Skeletal muscle cell (primary cell): ENCODE measurements around the gene AKR7A3.
"Not testable (repeated sequence)": the region's sequence is repeated elsewhere in the genome, so short reads cannot be mapped to it uniquely, and the experiment has no call there.

Source experiments
- DNase-seq: peaks from one replicate; pipeline ENCODE4 v3.0.0-alpha.2; 2010; ENCODE audit warnings: low read depth
- H3K4me3 ChIP-seq: 2 replicates; pipeline ENCODE4 v1.5.1; 2011; ENCODE audit warnings: low read depth, mild to moderate bottlenecking, control low read depth, low read length, moderate library complexity

Gene AKR7A3

DNA sequence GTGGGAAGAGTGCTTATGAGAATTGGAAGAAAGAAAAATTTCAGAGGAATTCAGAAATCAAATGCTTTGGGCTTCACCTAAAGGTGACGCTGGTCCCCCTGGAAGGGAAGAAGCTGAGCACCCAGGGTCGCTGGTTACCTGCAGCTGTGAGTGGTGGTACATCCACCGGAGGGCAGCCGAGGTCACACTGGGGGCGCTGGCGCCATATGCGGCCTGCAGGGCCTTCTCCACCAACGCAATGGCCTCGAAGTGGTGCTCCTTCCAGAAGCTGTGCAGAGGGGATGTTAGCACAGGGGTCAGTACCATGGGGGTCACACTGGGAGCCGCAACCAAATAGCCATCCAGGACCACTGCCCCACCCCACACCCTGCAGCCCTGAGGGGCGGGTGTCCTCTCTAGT is 17.3 kb upstream of the AKR7A3 start:
- H3K4me3 ChIP-seq, result no peak overlapping the region
- DNase-seq, result no peak

DNA sequence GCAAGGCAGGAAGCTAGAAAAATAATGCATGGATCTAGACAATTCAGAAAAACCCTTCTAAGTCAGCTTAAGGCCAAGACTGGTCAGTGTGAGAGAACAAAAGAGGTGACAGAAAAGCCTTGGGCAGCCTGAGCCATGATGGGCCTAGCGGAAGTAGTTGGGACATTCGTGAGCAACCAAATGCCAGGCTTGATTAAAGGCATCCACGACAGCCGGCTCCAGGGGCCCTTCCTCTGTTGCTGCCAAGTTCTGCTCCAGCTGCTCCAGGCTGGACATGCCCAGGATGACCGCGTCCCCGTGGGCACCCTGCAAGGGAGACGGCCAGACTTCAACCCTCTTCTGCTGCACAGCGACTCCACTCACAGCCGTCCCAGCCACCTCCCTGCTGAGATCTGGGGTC is 15.5 kb upstream of the AKR7A3 start:
- not testable (repeated sequence) for DNase-seq, H3K4me3 ChIP-seq

DNA sequence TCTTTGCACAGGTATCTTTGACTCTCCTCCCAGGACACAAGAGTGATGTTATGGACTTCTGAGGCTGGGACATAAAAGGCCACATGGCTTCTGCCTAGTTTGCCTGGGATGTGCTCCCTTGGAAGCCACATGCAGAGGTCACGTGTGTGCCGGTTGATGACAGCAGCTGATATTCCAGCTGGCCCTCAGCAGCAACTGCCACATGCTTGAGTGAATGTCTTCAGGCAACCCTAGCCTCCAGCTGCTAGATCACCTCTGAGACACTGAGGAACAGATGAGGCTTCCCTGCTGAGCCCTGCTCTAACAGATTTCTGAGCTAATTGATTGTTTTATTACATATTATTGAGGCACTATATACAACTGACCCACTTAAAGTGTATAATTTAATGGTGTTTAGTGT is 11.6 kb upstream of the AKR7A3 start:
- no peak overlapping the region for H3K4me3 ChIP-seq
- no peak for DNase-seq

DNA sequence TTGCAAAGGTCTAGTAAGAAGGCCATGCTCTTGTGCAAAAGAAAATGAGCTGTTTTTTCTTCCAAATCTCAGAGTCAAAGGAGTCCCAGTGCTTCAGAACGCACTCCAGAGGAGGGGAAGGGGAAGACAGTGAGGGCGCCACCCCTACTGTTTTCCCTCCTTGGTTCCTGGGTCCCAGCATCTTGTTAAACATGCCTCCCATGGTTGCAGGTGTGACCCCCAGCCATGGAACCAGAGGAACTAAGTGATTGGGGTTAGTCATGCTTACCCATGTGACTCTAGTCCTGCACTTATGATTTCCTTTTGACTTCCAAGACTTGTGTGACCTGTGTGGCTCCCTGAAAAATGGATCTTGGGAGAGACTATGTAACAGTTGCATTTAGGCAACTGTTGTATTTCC is 6.1 kb upstream of the AKR7A3 start:
- H3K4me3 ChIP-seq, result no peak overlapping the region
- no peak for DNase-seq

DNA sequence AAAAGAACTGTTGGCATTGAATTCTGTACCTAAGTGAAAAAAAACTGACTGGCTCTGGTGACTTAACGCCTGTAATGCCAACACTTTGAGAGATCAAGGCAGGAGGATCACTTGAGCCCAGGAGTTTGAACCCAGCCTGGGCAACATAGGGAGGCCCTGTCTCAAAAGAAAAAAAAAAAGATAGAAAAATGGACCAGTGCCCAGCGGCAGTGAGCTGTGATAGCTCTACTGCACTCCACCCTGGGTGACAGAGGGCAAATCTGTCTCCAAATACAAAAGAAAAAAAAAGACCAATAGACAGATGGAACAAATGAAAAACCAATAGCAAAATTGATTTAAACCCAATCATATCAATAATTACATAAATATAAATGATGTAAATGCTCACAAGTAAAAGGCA is 674 bp upstream of the AKR7A3 start:
- DNase-seq, result no peak
- H3K4me3 ChIP-seq, result no peak overlapping the region

DNA sequence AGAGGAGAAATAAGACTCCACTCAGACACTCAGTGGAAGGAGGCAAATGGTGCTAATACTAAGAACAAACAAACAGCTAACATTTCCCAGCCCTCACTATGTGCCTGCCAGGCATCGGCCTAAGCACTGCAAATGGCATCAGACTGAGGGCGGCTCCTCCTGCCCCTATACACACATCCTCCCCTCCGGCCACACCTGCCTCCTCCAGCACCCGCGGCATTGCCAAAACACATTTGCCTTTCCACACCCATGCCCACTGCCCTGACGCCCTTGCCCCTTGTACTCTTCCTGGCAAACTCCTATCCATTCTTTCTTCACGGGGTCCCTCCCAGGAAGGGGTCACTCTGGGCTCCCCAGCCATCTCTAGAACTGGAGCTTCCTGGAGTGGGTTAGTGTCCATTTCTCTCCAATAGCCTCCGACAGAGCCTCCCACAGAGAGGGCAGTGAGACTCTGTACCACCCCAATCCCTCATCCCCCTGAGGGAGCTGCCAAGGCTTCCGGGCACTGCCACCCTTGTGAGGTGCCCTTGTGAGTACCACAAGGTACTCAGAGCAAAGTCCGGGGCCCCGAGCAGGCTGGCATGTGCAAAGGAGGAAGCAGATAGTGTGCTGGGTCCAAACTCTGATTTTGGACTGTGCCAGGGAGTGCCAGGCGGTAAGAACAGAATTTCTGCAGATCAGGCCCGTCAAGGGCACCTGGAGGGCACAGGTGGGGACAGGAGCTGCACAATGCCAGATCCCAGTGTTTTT is 959 bp downstream of the AKR7A3 start:
- DNase-seq, result no peak
- no peak overlapping the region for H3K4me3 ChIP-seq

DNA sequence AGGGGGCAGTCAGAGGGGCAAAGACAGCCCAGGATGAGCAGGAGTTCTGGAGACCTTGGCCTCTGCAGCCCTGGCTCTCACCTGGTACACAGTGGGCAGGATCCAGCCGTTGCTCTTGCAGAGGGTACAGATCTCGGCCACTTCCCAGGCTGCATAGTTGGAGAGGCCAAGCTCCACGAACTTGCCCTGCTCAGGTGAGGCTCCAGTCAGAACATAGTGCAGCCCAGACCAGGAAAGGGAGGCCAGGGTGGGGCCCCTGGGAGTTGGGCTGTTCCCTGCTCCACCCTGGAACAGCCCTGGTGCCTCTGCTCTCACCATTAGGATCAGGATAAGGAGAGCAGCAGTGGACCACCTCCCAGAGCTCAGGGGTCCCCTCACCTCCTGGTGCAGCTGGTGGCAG is 2.8 kb downstream of the AKR7A3 start:
- DNase-seq, H3K4me3 ChIP-seq: not testable (repeated sequence)

DNA sequence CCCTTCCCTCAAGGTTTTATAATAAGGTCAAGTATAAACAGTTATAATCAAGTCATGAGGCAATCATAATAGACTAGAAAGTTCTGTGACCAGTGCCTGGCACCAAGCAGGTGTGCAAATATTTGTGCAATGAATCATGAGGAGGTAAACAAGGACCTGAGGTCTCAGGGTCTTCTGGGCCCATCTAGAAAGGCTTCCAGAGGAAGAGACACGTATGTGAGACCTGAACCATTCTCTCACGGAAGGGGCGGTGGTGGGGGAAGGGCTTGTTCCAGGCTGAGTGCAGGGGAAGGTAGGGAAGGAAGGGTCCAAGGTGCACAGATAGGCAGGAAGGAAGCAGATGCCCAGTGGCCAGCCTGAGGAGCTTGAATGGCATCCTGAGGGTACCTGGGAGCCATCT is 3.2 kb downstream of the AKR7A3 start:
- not testable (repeated sequence) for DNase-seq, H3K4me3 ChIP-seq

DNA sequence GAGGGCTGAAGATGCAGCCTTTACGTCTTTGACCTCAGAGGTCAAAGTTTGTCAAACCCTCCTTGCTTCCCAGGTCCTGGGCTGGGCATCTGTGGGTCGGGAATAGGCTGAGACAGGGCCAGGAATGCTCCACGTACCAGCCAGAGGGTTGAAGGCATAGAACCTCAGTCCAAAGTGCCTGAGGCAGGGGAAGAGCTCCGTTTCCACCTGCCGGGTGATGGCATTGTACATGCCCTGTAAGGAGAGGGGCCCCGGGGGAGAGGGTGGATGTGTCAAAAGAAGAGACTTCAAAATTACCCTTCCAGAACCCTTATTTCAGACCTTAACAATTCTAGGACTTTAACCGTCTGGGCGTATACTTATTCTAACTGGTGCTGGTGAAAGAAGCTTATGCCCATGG is 3.7 kb downstream of the AKR7A3 start:
- no peak overlapping the region for H3K4me3 ChIP-seq
- no peak for DNase-seq

DNA sequence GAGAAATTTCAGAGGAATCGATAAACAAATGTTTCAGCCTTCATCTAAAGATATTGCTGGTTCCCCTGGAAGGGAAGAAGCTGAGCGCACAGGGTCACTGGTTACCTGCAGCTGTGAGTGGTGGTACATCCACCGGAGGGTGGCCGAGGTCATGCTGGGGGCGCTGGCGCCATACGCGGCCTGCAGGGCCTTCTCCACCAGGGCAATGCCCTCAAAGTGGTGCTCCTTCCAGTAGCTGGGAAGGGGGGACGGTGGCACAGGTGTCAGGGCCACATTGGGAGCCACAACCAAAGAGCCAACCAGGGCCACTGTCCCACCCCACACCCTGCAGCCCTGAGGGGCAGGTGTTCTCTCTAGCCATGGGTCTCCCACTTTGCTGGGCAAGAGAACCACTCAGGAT is 4.7 kb downstream of the AKR7A3 start:
- no peak for DNase-seq
- H3K4me3 ChIP-seq, result no peak overlapping the region

DNA sequence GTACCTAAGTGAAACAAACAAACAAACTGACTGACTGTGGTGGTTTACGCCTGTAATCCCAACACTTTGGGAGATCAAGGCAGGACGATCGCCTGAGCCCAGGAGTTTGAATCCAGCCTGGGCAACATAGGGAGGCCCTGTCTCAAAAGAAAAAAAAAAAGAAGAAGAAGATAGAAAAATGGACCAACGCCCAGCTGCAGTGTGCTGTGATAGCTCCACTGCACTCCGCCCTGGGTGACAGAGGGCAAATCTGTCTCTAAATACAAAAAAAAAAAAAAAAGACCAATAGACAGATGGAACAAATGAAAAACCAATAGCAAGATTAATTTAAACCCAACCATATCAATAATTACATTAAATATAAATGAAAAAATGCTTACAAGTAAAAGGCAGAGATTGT is 13.9 kb downstream of the AKR7A3 start:
- H3K4me3 ChIP-seq, result no peak overlapping the region
- DNase-seq, result no peak

DNA sequence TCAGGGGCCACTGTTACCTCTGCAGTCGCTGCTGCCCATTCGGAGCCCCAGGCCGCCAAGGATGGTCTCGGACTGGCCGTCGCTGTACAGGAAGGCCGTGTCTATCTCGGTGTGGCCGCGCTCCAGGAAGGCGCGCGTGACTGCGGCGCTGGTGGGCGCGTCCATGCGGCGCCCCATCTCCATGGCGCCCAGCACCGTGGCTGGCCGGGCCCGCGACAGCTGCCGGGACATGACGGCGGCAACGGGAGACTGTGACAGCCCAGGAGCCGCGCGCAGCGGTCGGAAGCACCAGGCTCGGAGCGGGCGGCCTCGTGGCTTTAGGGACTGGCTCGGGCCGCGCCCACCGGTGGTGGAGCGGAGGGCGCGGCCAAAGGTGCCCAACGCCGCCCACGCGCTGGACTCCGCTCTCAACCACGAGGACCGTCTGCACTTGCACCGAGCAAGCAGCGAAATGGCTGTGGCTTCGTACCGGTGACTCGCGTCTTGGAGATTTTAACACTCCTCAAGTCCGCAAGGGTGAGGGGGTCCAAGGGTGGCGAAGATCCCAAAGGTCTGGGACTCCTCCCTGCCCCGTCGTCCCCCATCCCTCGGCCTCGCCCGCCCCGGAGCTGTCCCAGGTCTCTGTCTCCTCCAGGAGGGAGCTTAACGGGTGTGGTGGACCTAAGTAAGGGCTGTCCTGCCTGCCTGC is 14.6 kb downstream of the AKR7A3 start:
- DNase-seq, H3K4me3 ChIP-seq: not testable (repeated sequence)

DNA sequence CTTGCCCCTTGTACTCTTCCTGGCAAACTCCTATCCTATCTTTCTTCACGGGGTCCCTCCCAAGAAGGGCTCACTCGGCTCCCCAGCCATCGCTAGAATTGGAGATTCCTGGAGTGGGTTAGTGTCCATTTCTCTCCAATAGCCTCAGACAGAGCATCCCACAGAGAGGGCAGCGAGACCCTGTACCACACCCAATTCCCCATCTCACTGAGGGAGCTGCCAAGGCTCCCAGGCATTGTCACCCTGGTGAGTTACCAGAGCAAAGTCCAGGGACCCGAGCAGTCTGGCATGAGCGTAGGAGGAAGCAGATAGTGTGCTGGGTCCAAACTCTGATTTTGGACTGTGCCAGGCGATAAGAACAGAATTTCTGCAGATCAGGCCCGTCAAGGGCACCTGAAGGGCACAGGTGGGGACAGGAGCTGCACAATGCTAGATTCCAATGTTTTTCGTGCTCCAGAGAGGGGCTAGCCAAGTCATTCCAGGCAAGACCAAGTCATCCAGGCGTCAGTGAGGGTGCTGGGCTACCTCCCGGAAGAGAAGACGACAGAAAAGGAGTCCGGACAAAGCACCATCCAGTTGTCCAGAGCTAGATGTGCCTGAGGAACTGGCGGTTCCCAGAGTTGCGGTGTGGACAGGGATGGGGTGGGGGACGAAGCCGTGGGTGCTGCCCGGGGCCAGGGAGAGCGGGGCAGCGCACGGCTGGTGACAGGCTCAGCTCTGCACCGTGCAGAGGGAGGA is 15.3 kb downstream of the AKR7A3 start:
- H3K4me3 ChIP-seq, result no peak overlapping the region
- no peak for DNase-seq

DNA sequence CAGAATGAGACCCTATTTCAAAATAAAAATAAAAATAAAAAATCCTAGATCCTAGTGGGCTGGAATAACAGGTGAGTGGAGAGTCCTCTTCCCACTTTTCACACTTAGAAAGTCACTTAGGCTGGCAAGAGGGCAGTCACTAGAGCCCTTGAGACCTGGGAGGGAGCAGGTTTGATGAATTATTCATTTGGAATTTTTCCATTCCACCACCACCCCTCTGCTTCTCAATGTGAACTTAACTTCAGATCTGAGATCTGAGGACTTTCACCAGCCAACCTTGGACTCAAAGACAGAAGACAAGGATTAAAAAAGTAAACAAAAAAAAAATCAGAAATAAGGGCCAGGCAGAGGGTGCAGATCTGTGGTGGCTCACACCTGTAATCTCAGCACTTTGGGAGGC is 16.5 kb downstream of the AKR7A3 start:
- no peak overlapping the region for H3K4me3 ChIP-seq
- DNase-seq, result no peak

DNA sequence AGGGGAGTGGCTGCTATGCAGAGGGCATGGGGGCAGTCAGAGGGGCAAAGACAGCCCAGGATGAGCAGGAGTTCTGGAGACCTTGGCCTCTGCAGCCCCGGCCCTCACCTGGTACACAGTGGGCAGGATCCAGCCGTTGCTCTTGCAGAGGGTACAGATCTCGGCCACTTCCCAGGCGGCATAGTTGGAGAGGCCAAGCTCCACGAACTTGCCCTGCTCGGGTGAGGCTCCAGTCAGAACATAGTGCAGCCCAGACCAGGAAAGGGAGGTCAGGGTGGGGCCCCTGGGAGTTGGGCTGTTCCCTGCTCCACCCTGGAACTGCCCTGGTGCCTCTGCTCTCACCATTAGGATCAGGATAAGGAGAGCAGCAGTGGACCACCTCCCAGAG is 18.2 kb downstream of the AKR7A3 start:
- not testable (repeated sequence) for H3K4me3 ChIP-seq, DNase-seq

DNA sequence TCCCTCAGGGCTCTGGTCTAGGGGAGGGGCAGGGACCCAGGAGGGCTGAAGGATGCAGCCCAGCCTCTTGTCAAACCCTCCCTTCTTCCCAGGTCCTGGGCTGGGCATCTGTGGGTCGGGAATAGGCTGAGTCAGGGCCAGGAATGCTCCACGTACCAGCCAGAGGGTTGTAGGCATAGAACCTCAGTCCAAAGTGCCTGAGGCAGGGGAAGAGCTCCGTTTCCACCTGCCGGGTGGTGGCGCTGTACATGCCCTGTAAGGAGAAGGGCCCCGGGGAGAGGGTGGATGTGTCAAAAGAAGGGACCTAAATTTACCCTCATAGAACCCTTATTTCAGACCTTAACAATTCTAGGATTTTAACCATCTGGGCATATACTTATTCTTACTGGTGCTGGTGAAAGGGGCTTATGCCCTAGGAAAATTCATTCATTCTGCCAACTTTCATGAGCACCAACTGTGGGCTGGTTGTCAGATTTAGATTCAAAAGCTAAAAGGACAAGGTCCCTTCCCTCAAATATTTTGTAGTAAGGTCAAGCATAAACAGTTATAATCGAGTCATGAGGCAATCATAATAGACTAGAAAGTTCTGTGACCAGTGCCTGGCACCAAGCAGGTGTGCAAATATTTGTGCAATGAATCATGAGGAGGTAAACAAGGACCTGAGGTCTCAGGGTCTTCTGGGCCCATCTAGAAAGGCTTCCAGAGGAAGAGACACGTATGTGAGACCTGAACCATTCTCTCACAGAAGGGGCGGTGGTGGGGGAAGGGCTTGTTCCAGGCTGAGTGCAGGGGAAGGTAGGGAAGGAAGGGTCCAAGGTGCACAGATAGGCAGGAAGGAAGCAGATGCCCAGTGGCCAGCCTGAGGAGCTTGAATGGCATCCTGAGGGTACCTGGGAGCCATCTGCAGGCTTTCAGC is 18.9 kb downstream of the AKR7A3 start:
- not testable (repeated sequence) for H3K4me3 ChIP-seq, DNase-seq

DNA sequence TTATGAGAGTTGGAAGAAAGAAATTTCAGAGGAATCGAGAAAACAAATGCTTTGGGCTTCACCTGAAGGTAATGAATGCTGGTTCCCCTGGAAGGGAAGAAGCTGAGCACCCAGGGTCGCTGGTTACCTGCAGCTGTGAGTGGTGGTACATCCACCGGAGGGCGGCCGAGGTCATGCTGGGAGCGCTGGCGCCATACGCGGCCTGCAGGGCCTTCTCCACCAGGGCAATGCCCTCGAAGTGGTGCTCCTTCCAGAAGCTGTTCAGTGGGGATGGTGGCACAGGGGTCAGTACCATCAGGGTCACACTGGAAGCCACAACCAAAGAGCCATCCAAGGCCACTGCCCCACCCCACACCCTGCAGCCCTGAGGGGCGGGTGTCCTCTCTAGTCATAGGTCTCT is 20.1 kb downstream of the AKR7A3 start:
- DNase-seq, result no peak
- H3K4me3 ChIP-seq, result no peak overlapping the region

DNA sequence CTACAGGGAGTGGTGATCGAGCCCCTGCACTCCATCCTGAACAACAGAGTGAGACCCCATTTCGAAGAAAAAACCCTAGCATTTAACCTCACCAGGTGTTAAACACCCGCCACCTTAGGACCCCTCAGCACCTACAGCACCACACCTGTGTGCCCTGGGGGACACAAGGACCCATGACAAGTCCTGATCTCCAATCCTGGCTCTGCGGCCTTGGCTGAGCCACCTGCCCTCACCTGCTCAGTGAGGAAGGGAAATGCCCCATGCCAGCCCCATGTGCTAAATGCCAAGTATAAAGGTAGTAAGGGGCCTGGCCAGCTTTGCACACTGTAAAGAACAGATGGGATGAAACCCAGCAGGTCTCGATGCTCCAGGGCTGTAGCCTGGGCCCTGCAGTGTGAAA is 25.8 kb downstream of the AKR7A3 start:
- H3K4me3 ChIP-seq, result no peak overlapping the region
- DNase-seq, result no peak

DNA sequence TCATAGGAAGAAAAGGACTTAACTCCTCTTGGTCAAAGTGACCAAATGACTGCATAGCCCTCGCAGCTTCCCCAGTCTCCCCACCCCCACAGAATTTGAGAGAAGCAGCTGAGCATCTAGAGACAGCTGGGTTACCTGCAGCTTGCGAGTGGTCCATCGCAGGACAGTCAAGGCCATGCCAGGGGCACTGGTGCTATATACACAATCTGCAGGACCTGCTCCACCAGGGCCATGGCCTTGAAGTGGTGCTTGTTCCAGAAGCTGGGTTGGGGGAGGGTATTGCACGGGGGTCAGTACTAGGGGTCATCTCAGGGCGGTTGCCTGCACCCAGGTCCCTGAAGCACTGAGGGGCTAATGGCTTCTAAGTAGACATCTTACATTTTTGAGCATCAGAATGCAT is 26.5 kb downstream of the AKR7A3 start:
- no peak for DNase-seq
- H3K4me3 ChIP-seq, result no peak overlapping the region
